ENCODE results near the gene SLC32A1.

SLC32A1 gene

GRCh38 chr20:38755324-38755910 lies 31.1 kb downstream of the SLC32A1 start:
- no peak for DNase-seq

GRCh38 chr20:38757145-38757775 lies 33.0 kb downstream of the SLC32A1 start:
- no peak for DNase-seq

- no peak for DNase-seq
These were observed 34.8 kb downstream of the SLC32A1 start for GRCh38 chr20:38759106-38759505.

GRCh38 chr20:38760978-38761377 lies 36.7 kb downstream of the SLC32A1 start:
- DNase-seq, result no peak

- no peak for DNase-seq
These were observed 37.9 kb downstream of the SLC32A1 start for GRCh38 chr20:38762174-38762573.

GRCh38 chr20:38763616-38764015 lies 39.3 kb downstream of the SLC32A1 start:
- DNase-seq, result no peak

- no peak for DNase-seq
These were observed 40.5 kb downstream of the SLC32A1 start for GRCh38 chr20:38764567-38765318.

GRCh38 chr20:38766071-38766470 lies 41.8 kb downstream of the SLC32A1 start:
- no peak for DNase-seq

GRCh38 chr20:38769376-38770295 lies 45.4 kb downstream of the SLC32A1 start:
- no peak for DNase-seq

GRCh38 chr20:38770546-38770945 lies 46.3 kb downstream of the SLC32A1 start:
- no peak for DNase-seq

- no peak for DNase-seq
These were observed 46.7 kb downstream of the SLC32A1 start for GRCh38 chr20:38770970-38771369.

GRCh38 chr20:38771621-38772020 lies 47.3 kb downstream of the SLC32A1 start:
- DNase-seq, result no peak

- DNase-seq, result no peak
These were observed 49.9 kb downstream of the SLC32A1 start for GRCh38 chr20:38774167-38774566.

GRCh38 chr20:38776363-38776762 lies 52.1 kb downstream of the SLC32A1 start:
- DNase-seq, result peak; percentile 32

Data from CD4-positive, alpha-beta T cell treated with Interleukin-15 for 1 hour (primary cell).